GM19239 (cell line): ENCODE results near the gene PIEZO2.
A peak's percentile ranks its signal among the peaks of the same experiment; 100 is the strongest.
"Not testable (repeated sequence)": the region's sequence is repeated elsewhere in the genome, so short reads cannot be mapped to it uniquely, and the experiment has no call there.

Source experiments
- DNase-seq: peaks from one replicate; pipeline ENCODE4 v3.0.0; 2011; ENCODE audit warnings: low spot score; ENCODE audit not compliant: insufficient read length
- FAIRE-seq: peaks from 2 replicates; lab custom pipeline; 2011; peaks lifted over from hg19 to GRCh38; lab: Jason Lieb, UNC

The PIEZO2 gene

DNA sequence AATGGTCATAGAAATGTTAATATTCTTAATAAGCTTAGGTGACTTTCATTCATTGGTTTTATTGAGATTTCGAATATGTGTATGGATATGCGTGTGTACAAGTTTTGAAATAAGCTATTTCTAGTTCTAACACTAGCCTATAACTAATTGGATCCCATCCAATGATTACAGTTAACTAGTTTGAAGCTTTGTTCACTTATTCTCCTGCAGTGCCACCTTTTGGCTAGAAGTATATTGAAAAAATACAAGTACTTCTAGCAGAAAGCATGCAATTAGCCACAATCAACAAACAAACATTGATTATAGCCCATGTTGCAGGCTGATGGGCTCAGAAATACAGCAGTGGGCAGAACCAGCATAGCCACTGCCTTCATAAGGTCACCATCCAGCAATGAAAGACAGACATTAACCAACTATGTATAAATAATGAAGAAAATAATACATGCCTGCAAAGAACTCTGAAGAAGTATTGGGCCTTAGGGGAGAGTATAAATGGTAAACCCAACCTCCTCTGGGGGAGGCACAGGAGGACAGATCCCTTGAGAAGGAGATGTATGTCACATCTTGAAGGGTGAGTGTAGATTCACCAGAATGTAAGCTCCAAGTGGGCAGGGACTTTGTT lies 5.1 kb upstream of the PIEZO2 start:
- FAIRE-seq, result peak; percentile 70
- no peak for DNase-seq

- DNase-seq (no peak), FAIRE-seq (no peak)
Measured at GRCh38 chr18:11153097-11153496, 3.7 kb upstream of the PIEZO2 start.

GRCh38 chr18:11150271-11150615 lies 874 bp upstream of the PIEZO2 start:
- FAIRE-seq, result no peak
- DNase-seq, result no peak

DNA sequence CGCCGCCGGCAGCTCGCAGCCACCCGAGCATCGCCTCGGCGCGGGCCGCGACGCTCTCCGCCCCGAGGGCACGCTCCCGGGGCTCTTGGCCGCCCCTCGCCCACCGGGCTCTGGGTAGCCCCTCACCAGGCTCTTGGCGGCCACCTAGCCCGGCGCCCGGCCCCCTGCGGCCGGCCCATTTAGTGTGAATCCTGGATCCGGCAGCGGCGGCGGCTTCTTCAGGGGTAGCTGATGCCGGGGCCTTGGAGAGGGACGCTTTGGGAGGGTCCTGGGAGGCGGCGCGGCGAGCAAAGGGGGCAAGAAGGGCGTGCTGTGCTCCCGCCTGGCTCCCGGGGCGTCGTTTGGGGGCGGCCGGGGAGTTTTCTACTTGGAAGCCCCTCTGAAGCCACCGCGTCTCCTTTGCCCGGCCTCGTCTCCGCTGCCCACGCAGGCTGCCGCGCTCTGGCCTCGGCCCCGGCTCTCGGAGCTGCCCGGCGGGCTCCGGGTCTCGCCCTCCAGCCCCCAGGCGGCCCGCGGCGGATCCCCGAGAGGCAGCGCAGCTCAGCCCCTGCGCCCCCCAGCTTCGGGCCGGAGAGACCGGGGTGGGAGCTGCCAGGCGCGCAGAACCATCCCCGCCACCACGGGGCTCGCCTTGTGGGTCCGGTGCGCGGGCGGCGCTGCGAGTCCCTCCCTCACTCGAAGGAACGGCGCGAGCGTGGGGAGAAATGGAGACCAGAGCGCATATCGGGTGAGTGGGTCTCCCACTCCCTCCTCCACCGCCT lies 509 bp downstream of the PIEZO2 start:
- no peak for DNase-seq

DNA sequence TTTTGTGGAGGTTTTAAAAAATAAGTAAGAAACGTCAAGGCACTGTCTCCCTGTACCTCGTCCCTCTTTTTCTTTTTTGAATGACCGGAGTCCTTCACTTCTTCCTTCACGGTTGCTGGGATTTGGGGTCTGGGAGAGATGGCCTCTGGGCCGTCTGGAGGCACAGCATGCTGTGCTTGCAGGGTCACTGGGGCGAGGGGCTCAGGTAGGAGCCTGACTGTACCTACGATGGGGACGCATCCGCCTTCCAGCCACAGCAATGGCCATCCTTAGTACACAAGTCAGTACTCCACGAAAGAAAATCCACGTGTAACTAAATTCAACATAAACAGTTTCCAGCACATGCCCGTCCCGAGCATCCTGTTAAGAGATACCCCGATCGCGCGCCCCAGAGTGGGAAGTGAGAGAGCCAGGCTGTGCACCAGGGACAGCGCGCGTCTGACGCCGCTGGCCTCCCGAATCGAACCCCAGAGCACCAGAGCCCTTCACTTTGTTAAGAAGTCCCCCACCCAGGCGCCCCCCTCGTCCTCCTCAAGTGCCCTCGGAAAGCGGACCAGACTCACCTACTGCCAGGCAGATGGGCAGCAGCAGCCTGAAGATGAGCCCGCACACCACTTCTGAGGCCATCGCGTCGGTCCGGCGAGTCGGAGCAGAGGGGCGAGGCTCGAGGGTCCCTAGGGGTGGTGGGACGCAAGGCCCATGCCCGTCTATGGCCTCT lies 1.2 kb downstream of the PIEZO2 start:
- DNase-seq (no peak), FAIRE-seq (no peak)

More for the DNA sequence above, 509 bp downstream of the PIEZO2 start:
- FAIRE-seq, result no peak

- no peak for FAIRE-seq
- no peak for DNase-seq
Measured at GRCh38 chr18:11147371-11147951, 1.9 kb downstream of the PIEZO2 start.

GRCh38 chr18:11146947-11147345 lies 2.4 kb downstream of the PIEZO2 start:
- no peak for FAIRE-seq
- DNase-seq, result no peak

DNA sequence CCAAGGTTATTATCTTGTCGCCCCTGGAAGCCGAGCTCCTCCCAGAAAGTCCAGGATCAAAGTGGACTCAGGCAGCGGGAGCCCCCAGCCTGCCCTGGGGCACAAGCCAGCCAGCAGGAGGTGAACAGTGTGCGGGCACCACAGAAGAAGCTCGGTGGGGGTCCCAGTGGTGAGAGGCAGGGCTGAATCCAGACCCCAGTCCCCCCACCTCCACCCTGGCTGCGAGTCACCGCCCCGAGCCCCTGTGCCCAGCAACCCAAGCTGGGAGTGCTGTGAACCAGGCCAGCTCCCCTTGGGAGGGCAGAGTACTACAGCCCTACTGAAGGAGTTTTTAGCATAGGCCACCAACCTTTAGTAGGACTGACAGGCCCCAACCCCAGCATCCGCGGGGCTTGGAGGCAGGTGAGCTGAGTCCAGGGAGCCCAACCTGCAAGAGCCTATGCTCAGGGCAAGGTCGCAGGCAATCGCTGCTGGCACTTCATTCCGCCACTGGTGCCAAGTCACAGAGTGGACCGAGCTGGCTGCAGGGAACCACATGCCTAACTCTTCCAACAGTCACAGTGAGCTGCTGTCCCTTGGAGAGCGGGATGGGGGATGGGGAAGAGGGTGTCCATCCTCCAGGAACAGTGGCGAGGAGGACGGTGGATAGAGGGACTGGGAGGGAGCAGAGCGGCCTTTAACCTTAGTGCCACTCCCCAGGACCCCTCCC lies 3.0 kb downstream of the PIEZO2 start:
- no peak for FAIRE-seq
- DNase-seq, result no peak

DNA sequence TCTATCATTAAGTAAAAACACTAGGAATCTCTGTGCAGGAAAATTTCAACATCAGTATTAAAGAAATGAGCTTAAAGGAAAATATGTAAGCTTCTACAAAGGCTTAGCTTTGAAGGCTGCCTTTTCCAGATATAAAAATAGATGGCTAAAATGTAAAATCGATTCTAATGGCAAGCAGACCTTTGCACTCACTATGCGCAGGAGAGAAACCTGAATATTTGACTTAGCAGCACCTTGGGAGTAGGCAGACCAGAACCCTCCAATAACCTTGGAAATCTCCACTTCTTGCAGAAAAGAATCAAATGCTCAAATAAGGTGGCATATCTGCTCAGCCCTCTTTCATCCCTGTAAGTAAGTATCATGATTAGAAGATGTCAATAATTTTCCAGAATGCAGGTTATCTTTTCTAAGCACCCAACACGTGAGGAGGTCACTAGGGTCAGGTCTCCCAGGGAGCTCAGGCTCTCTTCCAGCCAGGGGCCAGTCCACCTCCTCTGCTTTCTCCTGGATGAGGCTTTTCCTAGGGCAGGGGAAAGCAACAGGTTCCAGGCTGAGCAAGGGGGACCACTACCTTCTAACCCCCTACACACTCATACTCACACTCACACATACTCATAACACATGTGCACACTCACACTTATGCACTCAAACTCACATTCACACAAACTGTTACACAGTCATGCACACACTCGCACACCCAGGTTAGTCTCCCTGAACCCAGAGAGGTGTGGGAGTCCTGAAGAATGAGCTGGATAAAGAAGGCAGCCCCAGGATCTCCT lies 3.8 kb downstream of the PIEZO2 start:
- no peak for FAIRE-seq
- DNase-seq, result no peak

- DNase-seq, result no peak
- no peak for FAIRE-seq
Measured at GRCh38 chr18:11137400-11137799, 12.0 kb downstream of the PIEZO2 start.

DNA sequence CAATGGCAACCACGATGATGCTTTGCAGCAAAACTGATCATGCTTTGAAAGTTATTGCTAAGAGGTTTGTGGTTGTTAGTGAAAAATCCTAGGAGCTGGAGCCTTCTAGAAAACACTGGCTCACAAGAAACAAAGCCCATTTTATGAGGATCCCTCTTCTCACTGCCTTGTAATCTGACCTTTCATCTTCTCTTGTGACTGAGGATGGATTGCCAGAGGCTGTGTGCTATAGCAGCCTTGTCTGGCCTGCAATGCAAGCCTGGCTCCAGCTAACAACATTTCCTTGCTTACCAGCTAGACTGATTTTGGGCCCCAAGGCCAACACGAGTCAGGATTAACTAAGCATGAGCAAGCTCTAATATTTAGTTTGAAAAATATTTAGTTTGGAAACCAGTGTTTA lies 13.1 kb downstream of the PIEZO2 start:
- DNase-seq (no peak), FAIRE-seq (no peak)

DNA sequence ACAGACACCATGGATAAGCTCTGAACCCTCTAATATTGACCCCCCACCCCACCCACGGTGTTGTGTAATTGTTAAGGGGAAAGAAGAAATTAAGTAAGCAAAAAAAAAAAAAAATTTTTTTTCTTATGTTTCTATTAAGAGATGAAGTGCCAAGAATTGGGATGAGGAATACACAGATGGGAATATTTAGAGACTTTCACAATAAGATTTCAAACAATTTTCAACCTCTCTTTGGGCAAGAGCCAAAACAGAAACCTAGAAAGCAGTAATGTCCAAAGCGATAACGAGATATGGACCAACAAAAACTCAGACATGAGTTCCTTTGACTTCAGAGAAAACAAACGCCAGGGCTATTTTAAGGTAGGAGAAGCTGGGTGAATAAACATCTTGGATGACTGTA lies 14.4 kb downstream of the PIEZO2 start:
- FAIRE-seq, result no peak
- no peak for DNase-seq

DNA sequence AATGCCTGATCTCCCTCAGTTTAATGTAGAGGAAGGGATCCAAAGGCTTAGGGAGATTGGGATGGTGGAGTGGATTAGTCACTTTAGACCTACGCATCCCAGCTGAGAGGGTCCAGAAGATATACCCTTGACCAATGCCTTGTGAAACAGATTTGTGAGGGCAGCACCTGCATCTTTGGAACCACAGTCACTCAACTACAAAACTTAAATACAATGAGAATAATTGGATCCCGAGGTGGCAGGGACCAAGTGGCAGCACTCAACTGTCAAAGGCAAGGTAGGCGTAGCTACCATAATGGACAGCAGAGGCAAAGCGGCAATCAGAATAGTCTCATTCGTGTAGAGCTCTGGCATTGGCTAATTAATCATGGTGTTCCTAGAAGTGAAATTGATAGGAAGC lies 20.3 kb downstream of the PIEZO2 start:
- not testable (repeated sequence) for DNase-seq, FAIRE-seq

DNA sequence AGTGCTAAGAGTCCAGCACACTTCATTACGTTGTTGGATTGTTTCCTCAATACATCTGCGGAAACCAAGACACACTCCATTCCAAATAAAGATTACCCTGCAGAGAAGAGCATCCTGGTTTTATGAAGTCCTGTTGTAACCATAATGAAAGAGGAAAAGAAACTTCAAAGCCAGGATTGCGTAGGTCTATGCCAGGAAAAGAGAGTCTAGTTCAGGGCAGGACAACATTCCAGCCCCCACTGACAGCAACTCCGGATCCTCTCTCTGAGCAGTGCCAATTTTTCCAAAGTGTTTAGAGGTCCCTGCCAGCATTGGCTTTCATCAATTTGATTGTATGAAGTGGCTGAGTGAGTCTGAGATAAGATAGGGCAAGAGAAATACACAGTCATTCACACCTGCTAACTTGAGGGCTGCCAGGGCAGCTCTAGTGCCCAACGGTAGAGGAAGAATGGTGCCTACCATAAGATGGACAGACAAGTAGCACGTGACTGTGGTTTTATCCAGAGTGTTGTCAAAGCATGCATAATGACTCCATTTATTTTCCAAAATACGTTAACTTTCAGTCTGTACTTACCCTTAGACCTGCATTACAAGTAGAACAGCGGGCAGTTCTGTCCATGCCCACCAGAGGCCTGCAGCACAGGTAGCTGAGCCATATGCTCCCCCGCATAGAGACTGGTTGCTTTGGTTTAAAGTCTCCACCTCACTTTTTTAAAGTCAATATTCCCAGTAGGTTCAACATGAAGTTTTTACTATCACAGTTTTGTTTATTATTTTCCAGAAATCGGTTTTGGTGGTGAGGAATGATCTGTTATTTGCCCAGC lies 23.7 kb downstream of the PIEZO2 start:
- no peak for DNase-seq
- FAIRE-seq, result no peak

GRCh38 chr18:11124054-11124453 lies 25.3 kb downstream of the PIEZO2 start:
- DNase-seq, result no peak
- FAIRE-seq, result no peak

- FAIRE-seq (no peak), DNase-seq (no peak)
Measured at GRCh38 chr18:11121443-11121849, 27.9 kb downstream of the PIEZO2 start.

DNA sequence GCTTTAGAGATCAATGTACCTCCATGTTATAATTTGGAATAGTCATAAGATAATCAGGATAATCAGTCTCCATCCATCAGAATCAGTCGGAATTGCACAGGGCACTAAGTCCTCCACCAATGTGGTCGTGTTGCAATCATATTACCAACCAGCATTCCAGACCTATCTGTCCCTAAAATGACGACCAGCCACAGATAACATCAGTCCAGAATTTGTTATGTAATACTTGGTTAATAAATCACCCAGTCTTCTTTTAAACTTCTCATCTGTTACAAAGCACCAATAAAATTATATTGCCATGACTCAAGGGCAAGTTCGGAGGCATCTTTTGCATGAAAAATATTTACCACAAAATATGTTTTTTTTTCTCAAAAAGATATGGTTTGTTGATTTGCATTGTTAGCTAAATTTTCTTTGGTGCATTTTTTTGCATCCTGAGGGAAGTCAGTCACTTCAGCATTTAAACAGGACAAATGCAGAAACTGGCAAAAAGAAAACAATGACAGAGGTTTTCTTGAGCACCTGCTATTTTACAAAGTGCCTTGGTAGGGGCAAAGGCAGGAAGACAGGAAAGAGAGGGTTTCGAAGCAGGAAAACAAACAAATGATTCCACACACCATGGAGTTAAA lies 29.3 kb downstream of the PIEZO2 start:
- DNase-seq (no peak), FAIRE-seq (no peak)

DNA sequence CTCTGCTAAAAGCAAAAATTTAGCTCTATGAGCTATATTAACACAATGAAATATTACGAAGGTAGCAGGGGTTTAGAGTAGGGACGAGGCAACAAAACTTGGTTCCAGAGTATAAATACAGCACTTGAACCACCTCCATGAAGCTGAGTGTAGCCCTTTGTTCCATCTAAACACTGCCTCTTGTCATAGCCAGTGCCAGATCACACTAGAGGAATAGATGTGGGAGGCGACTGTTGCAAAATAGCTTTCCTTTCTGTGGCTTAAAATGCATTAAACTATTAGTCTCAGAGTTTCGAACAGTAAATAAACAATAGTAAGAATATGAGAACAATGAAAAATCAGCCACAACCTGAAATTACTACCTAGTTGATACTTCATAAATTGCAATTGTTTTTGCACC lies 29.8 kb downstream of the PIEZO2 start:
- FAIRE-seq, result no peak
- no peak for DNase-seq
